ENCODE measurements around the gene UBP1.
"Not testable (repeated sequence)": the region's sequence is repeated elsewhere in the genome, so short reads cannot be mapped to it uniquely, and the experiment has no call there.

Gene UBP1

GRCh38 chr3:33388374-33389100 is 51.7 kb downstream of the UBP1 start:
- DNase-seq, result no peak

- DNase-seq, result no peak
Measured at GRCh38 chr3:33386631-33387030, 53.6 kb downstream of the UBP1 start.

- peak; percentile 7 for DNase-seq
Measured at GRCh38 chr3:33385423-33385822, 54.8 kb downstream of the UBP1 start.

GRCh38 chr3:33383951-33384350 is 56.3 kb downstream of the UBP1 start:
- DNase-seq, result no peak

- DNase-seq, result no peak
Measured at GRCh38 chr3:33380653-33381052, 59.6 kb downstream of the UBP1 start.

GRCh38 chr3:33377931-33378330 is 62.3 kb downstream of the UBP1 start:
- DNase-seq, result no peak

- DNase-seq, result no peak
Measured at GRCh38 chr3:33377489-33377888, 62.7 kb downstream of the UBP1 start.

- no peak for DNase-seq
Measured at GRCh38 chr3:33373082-33373437, 67.1 kb downstream of the UBP1 start.

GRCh38 chr3:33372218-33373081 is 67.8 kb downstream of the UBP1 start:
- peak; percentile 10 for DNase-seq

- no peak for DNase-seq
Measured at GRCh38 chr3:33364531-33365128, 75.6 kb downstream of the UBP1 start.

- no peak for DNase-seq
Measured at GRCh38 chr3:33364060-33364459, 76.1 kb downstream of the UBP1 start.

- no peak for DNase-seq
Measured at GRCh38 chr3:33363113-33363800, 76.9 kb downstream of the UBP1 start.

- DNase-seq, result no peak
Measured at GRCh38 chr3:33360136-33360825, 79.9 kb downstream of the UBP1 start.

GRCh38 chr3:33358172-33358781 is 81.9 kb downstream of the UBP1 start:
- DNase-seq, result no peak

- no peak for DNase-seq
Measured at GRCh38 chr3:33355611-33356010, 84.6 kb downstream of the UBP1 start.

GRCh38 chr3:33339758-33340157 is 100.4 kb downstream of the UBP1 start:
- DNase-seq, result no peak

- DNase-seq, result not testable (repeated sequence)
Measured at GRCh38 chr3:33338936-33339465, 101.2 kb downstream of the UBP1 start.

Measured in activated effector memory CD4-positive, alpha-beta T cell treated with Interleukin-2 at 50 U/mL for 16 hours (primary cell).